Mucosa of stomach (tissue), 1 donor: ENCODE data around the gene PPP2R1A.
A peak's percentile ranks its signal among the peaks of the same experiment; 100 is the strongest.

Experiments used
- H3K27me3 ChIP-seq: one replicate; pipeline ENCODE4 v1.7.0; 2013; ENCODE audit warnings: mild to moderate bottlenecking, low read length; ENCODE audit not compliant: control insufficient read depth, insufficient read depth
- H3K36me3 ChIP-seq: one replicate; pipeline ENCODE4 v1.7.0; 2013; ENCODE audit warnings: low read length; ENCODE audit not compliant: control insufficient read depth, insufficient read depth
- H3K4me1 ChIP-seq: one replicate; pipeline ENCODE4 v1.7.0; 2013; ENCODE audit warnings: mild to moderate bottlenecking, low read length; ENCODE audit not compliant: control insufficient read depth, insufficient read depth
- H3K4me3 ChIP-seq: one replicate; pipeline ENCODE4 v1.7.0; 2013; ENCODE audit warnings: low read length
- H3K9ac ChIP-seq: one replicate; pipeline ENCODE4 v1.7.0; 2013; ENCODE audit warnings: mild to moderate bottlenecking, low read length, moderate library complexity
- H3K9me3 ChIP-seq: one replicate; pipeline ENCODE4 v1.7.0; 2013; ENCODE audit warnings: mild to moderate bottlenecking, low read length, moderate library complexity; ENCODE audit not compliant: control insufficient read depth
- donor health status: Pancreatic carcinoma.

The PPP2R1A gene

GRCh38 chr19:52211926-52212571, 22.2 kb downstream of the PPP2R1A start:
- peaks cover 41% of the 10 kb centered on the region for H3K36me3 ChIP-seq

GRCh38 chr19:52212572-52213255, 22.9 kb downstream of the PPP2R1A start:
- no peak overlapping the region for H3K9ac ChIP-seq
- H3K36me3 ChIP-seq, result peaks cover 48% of the 10 kb centered on the region
- H3K9me3 ChIP-seq, result no peaks in the 10 kb centered on the region
- no peaks in the 10 kb centered on the region for H3K4me1 ChIP-seq
- H3K27me3 ChIP-seq, result no peaks in the 10 kb centered on the region
- H3K4me3 ChIP-seq, result no peak overlapping the region

More at GRCh38 chr19:52211926-52212571, 22.2 kb downstream of the PPP2R1A start:
- Histone ChIP-seq H3K4me3 (no peak overlapping the region), H3K9me3 (no peaks in the 10 kb centered on the region), H3K27me3 (no peaks in the 10 kb centered on the region), H3K9ac (no peak overlapping the region), H3K4me1 (no peaks in the 10 kb centered on the region)

GRCh38 chr19:52214241-52214640, 24.4 kb downstream of the PPP2R1A start:
- Histone ChIP-seq H3K36me3 (peaks cover 48% of the 10 kb centered on the region), H3K27me3 (no peaks in the 10 kb centered on the region), H3K9me3 (no peaks in the 10 kb centered on the region), H3K9ac (no peak overlapping the region), H3K4me3 (no peak overlapping the region), H3K4me1 (no peaks in the 10 kb centered on the region)

- peaks cover 63% of the 10 kb centered on the region for H3K36me3 ChIP-seq
- H3K4me1 ChIP-seq, result no peaks in the 10 kb centered on the region
- no peak overlapping the region for H3K9ac ChIP-seq
- no peaks in the 10 kb centered on the region for H3K27me3 ChIP-seq
- H3K4me3 ChIP-seq, result no peak overlapping the region
- no peaks in the 10 kb centered on the region for H3K9me3 ChIP-seq
These were observed 26.5 kb downstream of the PPP2R1A start for GRCh38 chr19:52216401-52216800.

GRCh38 chr19:52217576-52217975, 27.7 kb downstream of the PPP2R1A start:
- Histone ChIP-seq H3K4me3 (no peak overlapping the region), H3K4me1 (no peaks in the 10 kb centered on the region), H3K27me3 (no peaks in the 10 kb centered on the region), H3K9me3 (no peaks in the 10 kb centered on the region), H3K9ac (peak overlapping the region; percentile 15), H3K36me3 (peaks cover 60% of the 10 kb centered on the region)

GRCh38 chr19:52219611-52220010, 29.8 kb downstream of the PPP2R1A start:
- Histone ChIP-seq H3K4me3 (no peak overlapping the region), H3K9ac (no peak overlapping the region), H3K36me3 (peaks cover 44% of the 10 kb centered on the region), H3K27me3 (no peaks in the 10 kb centered on the region), H3K9me3 (no peaks in the 10 kb centered on the region), H3K4me1 (no peaks in the 10 kb centered on the region)

- H3K27me3 ChIP-seq, result no peaks in the 10 kb centered on the region
- H3K9me3 ChIP-seq, result no peaks in the 10 kb centered on the region
- peaks cover 45% of the 10 kb centered on the region for H3K36me3 ChIP-seq
- H3K4me1 ChIP-seq, result no peaks in the 10 kb centered on the region
- H3K9ac ChIP-seq, result no peak overlapping the region
- H3K4me3 ChIP-seq, result no peak overlapping the region
These were observed 31.2 kb downstream of the PPP2R1A start for GRCh38 chr19:52221031-52221430.

GRCh38 chr19:52221831-52222375, 32.1 kb downstream of the PPP2R1A start:
- Histone ChIP-seq H3K9me3 (no peaks in the 10 kb centered on the region), H3K4me1 (no peaks in the 10 kb centered on the region), H3K9ac (no peak overlapping the region), H3K36me3 (peaks cover 53% of the 10 kb centered on the region), H3K27me3 (no peaks in the 10 kb centered on the region), H3K4me3 (no peak overlapping the region)

GRCh38 chr19:52224211-52224610, 34.4 kb downstream of the PPP2R1A start:
- H3K9ac ChIP-seq, result no peak overlapping the region

GRCh38 chr19:52226652-52227051, 36.8 kb downstream of the PPP2R1A start:
- peaks cover 22% of the 10 kb centered on the region for H3K36me3 ChIP-seq
- H3K27me3 ChIP-seq, result no peaks in the 10 kb centered on the region
- no peak overlapping the region for H3K9ac ChIP-seq
- H3K4me1 ChIP-seq, result no peaks in the 10 kb centered on the region
- H3K4me3 ChIP-seq, result no peak overlapping the region
- H3K9me3 ChIP-seq, result no peaks in the 10 kb centered on the region

More at GRCh38 chr19:52224211-52224610, 34.4 kb downstream of the PPP2R1A start:
- Histone ChIP-seq H3K36me3 (peaks cover 46% of the 10 kb centered on the region), H3K4me3 (no peak overlapping the region), H3K4me1 (no peaks in the 10 kb centered on the region), H3K9me3 (no peaks in the 10 kb centered on the region), H3K27me3 (no peaks in the 10 kb centered on the region)

- Histone ChIP-seq H3K4me3 (no peak overlapping the region), H3K36me3 (peaks cover 16% of the 10 kb centered on the region), H3K9ac (no peak overlapping the region), H3K9me3 (no peaks in the 10 kb centered on the region), H3K4me1 (no peaks in the 10 kb centered on the region), H3K27me3 (no peaks in the 10 kb centered on the region)
These were observed 37.5 kb downstream of the PPP2R1A start for GRCh38 chr19:52227196-52227940.

- no peak overlapping the region for H3K4me3 ChIP-seq
- no peaks in the 10 kb centered on the region for H3K27me3 ChIP-seq
- peaks cover 16% of the 10 kb centered on the region for H3K36me3 ChIP-seq
- H3K9ac ChIP-seq, result no peak overlapping the region
- H3K9me3 ChIP-seq, result no peaks in the 10 kb centered on the region
- no peaks in the 10 kb centered on the region for H3K4me1 ChIP-seq
These were observed 38.1 kb downstream of the PPP2R1A start for GRCh38 chr19:52227980-52228379.
